A204.1 (cell line): ENCODE data around the gene SPOCK1.

ENCODE experiments used
- FAIRE-seq: peaks from 2 replicates; lab custom pipeline; 2012; peaks lifted over from hg19 to GRCh38; lab: Jason Lieb, UNC

SPOCK1 gene

GRCh38 chr5:137098238-137098637, 400.9 kb downstream of the SPOCK1 start:
- FAIRE-seq = no peak

GRCh38 chr5:137097203-137097602, 401.9 kb downstream of the SPOCK1 start:
- FAIRE-seq = no peak

- no peak for FAIRE-seq
Measured at GRCh38 chr5:137096149-137097103, 402.7 kb downstream of the SPOCK1 start.

GRCh38 chr5:137095597-137095996, 403.5 kb downstream of the SPOCK1 start:
- FAIRE-seq = no peak

GRCh38 chr5:137092831-137093230, 406.3 kb downstream of the SPOCK1 start:
- FAIRE-seq = no peak

GRCh38 chr5:137091472-137091871, 407.7 kb downstream of the SPOCK1 start:
- no peak for FAIRE-seq

- no peak for FAIRE-seq
Measured at GRCh38 chr5:137090721-137091120, 408.4 kb downstream of the SPOCK1 start.

GRCh38 chr5:137090151-137090550, 409.0 kb downstream of the SPOCK1 start:
- FAIRE-seq = no peak

GRCh38 chr5:137088175-137088574, 411.0 kb downstream of the SPOCK1 start:
- FAIRE-seq = no peak

- FAIRE-seq = no peak
Measured at GRCh38 chr5:137086342-137086741, 412.8 kb downstream of the SPOCK1 start.

GRCh38 chr5:137085206-137085605, 413.9 kb downstream of the SPOCK1 start:
- no peak for FAIRE-seq

- no peak for FAIRE-seq
Measured at GRCh38 chr5:137084016-137084415, 415.1 kb downstream of the SPOCK1 start.

- FAIRE-seq = no peak
Measured at GRCh38 chr5:137082951-137083350, 416.2 kb downstream of the SPOCK1 start.

GRCh38 chr5:137078171-137078665, 420.9 kb downstream of the SPOCK1 start:
- FAIRE-seq = no peak

- FAIRE-seq = no peak
Measured at GRCh38 chr5:137075163-137075970, 423.8 kb downstream of the SPOCK1 start.

GRCh38 chr5:137073189-137073588, 425.9 kb downstream of the SPOCK1 start:
- FAIRE-seq = no peak

GRCh38 chr5:137072361-137073115, 426.6 kb downstream of the SPOCK1 start:
- FAIRE-seq = no peak

GRCh38 chr5:137071931-137072330, 427.2 kb downstream of the SPOCK1 start:
- no peak for FAIRE-seq

GRCh38 chr5:137071526-137071925, 427.6 kb downstream of the SPOCK1 start:
- FAIRE-seq = no peak

- no peak for FAIRE-seq
Measured at GRCh38 chr5:137070521-137070920, 428.6 kb downstream of the SPOCK1 start.

GRCh38 chr5:137069358-137069757, 429.8 kb downstream of the SPOCK1 start:
- no peak for FAIRE-seq

GRCh38 chr5:137061382-137061781, 437.7 kb downstream of the SPOCK1 start:
- no peak for FAIRE-seq
